NCI-H2171 treated with DMSO at 0.1 percent for 48 hours (cell line): ENCODE data around the gene CIT.
A peak's percentile ranks its signal among the peaks of the same experiment; 100 is the strongest.

Source experiments
- DNase-seq: peaks from one replicate; lab custom pipeline; 2025; lab: John Stamatoyannopoulos, UW

The CIT gene

DNA sequence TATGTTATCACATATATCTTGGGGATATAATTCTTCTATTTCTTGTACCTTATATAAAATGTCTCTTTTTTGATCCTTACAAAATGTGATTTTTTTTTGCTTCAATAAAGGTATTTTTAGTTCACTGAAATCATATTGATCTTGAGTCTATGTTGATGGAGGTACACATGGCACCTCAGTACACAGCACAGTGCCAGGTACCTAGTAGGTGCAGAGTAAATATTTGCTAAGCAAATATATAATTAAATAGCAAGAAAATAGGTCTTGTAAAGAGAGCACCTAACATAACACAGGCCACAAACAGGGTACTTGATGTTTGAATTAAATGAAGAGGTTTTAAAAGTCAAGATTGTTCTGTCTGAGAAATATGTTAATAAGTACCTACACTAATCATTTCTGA lies 69.7 kb downstream of the CIT start:
- DNase-seq, result no peak

DNA sequence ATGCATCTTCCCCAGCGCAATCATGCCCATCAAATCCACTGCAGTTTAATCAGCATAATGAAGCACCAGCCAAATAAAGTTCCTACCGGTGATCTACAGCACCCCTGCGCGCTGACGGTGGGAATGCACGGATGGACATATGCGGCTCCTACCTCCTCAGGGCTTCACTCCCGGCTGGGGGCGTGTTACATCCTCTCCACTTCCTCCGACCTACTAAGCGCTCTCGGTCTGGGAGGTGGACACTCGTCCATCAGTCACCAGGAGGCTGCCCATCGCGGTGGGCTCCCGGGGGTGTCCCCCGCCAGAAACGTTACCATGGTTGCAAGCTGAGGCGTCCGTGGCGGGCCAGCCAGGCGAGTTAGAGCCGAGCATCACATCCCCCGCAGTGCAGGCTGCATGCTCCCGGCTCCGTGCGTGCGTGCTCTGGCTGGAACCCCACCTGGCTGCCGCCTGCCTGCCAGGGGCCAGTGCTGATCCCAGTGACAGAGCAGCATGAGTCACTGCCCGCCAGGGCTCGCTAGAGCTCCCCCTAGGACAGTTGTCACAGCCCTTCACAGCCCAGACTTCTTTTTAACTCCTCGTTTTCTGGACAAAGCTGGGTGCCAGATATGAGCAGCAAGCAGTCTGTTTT lies 73.0 kb downstream of the CIT start:
- DNase-seq, result peak; percentile 71

DNA sequence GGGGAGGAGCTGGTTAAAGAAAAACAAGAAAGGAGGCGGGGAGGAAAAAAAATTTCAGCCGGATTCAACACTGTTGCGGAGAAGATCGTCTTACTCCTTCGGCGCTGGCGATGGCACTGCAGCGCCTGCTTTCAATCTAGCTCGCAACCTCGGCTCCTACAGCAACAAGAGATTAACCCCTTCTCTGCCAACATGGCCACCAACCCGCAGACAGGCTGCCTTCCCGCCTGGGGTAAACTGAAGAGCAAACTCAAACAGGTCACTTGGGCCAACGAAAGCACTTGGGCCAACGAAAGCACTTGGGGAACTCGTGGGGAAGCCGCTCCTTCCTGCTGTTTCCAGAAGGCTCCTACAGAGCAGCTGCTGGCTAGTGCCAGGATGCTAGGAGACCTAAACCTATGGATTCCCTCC lies 73.7 kb downstream of the CIT start:
- no peak for DNase-seq

DNA sequence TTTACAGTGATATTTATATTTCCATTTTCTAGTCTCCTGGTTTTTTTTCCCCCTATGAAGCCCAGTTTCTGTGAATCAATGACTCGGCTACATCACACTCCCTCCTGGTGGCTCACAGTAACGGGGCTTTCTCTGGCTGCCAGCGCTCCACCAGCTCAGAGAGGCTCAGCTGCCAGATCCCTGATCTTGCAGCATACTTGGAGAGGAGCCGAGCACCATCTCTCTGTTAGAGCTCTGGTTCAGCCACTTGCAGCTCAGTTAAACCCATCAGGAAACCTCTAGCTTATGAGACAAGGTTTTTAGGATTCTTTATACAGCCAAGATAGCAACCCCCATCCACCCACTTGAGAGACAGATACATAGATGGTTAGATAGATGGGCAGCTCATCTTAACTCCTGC lies 74.6 kb downstream of the CIT start:
- DNase-seq, result no peak

DNA sequence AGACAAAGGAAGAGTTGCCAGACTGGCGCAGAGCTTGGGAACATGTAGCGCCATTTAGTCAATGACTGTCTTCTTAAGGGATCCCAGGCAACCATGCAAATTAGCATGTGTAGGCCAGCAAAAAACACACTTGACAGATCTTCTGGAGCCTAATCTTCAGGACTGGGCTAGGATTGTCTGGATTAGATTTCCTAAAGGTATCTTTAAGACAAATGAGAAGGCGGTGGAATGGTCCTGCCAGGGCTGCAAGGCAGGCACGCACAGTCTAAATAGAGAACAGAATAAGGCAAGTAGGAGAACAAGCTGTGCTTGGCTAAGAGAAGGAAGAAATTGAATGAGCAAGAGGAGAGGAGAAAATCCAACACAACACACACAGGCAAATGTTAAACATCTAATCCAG lies 80.0 kb downstream of the CIT start:
- DNase-seq, result no peak

DNA sequence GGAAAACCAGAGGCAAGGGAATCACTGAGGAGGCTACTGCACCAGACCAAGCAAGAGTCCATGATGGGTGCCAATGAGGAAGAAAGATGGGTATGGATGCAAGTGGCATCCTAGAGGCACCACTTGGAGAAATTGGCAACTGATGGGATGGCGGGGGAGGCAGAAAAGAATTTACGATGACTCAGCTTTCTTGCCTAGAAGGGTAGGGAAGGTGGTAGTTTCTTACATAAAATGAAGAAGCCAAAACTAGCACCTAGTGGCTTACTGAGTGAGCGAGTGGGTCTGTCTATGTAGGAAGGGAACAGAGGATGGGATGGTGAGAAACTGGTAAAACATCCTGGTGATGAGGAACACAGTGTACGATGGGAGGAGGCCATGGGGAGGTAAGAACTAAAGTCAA lies 80.8 kb downstream of the CIT start:
- DNase-seq, result no peak

DNA sequence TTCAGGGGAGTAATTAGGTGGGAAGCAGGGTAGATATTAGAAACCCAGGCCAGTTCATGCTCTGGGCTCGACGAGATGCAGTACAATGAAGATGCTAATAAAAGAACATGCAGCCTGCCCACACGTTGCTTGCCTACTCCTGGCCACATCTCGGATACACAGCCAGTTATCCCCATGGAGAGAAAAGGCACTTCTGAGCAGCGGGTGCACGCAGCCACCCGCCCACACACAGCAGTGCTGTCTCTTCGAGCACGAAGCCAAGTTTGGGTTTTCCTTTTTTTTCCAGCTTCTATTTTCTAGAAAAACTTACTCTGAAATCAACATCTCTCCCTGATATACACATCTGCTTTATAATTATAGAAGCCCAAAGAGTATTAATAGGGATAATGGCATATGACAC lies 85.7 kb downstream of the CIT start:
- DNase-seq, result no peak

DNA sequence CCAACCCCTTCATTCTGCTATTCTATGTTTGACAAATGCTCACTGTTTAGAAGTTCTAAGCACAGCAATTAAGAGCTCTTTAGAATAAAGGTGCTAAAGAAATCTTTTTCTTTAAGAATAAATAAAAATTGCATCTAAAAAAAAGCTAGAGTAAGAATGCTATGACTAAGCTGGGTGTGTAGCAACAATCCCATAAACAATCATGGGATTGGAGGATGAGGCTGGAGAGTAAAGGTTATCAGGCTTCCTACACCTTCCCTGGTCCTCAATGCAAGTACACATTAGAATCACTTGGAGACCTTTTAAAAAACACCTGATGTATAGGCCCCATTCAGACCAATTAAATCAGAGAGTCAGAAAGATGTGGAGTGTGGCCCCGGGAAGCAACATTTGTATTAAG lies 88.3 kb downstream of the CIT start:
- DNase-seq, result no peak

DNA sequence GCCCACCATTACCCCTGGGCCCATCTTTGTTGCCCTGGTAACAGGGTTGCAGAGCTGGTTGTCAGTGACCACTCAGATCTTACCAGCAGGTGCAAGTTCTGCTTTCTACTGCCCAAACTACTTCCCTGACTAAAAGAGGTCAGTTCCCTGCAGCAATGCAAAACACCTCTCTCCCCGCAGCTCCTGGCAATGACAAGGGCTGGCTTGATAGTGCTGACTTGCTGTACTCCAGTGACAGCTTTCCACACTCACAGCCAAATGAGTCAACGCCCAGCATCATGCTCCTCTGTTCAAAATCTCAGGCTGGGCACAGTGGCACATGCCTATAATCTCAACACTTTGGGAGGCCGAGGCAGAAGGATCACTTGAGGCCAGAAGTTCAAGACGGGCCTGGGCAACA lies 90.6 kb downstream of the CIT start:
- no peak for DNase-seq

DNA sequence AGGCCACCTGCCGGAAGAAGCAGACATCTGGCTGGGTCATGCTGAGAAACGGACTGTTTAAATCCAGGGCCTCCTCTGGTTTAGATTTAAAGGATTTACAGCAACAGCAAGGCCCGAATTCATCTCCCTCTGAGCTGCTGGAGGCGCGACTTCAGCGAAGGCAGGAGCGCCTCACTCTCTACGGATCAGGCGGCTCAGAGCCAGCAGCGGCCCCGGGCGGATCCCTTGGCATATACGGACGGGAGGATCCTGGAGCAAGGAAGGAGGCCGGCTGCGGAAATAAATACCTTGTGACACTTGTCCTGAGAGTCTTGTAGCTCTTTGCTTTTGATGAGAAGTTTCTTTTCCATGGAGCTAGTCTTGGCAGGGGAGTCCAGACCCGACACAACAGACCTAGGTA lies 92.4 kb downstream of the CIT start:
- DNase-seq, result no peak

DNA sequence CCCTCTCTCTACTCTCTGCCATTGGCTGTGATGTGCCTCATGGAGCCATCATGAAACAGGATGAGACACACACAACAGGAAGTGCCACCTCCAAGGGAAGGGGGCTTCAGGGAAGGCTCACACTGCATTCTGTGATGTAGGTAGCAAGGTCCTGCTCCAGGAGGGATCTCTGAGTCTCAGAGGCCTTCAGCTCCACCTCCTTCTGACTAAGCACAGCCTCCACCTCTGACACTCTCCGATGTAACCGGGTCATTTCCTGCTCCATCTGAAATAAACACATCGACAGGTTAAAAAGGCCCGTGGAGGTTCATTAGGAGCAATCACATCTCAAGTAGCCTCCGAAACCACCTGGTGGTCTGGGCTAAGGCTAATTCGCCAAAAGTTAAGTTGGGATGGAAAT lies 93.3 kb downstream of the CIT start:
- DNase-seq, result no peak

DNA sequence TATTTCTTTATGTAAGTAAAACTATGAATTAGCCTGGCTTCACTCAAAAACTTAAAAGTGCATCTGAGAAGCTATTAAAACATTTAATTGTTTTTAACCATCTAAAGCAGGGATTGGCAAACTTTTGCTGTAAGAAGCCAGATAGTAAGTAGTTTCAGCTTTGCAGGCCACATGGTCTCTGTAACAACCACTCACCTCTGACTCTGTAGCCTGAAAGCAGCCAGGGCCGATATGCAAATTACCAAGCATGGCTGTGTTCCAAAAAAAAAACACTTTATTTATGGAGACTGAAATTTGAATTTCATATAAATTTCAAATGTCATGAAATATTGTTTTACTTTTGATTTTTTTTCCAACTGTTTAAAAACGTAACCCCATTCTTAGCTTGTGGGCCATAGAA lies 95.3 kb downstream of the CIT start:
- no peak for DNase-seq

DNA sequence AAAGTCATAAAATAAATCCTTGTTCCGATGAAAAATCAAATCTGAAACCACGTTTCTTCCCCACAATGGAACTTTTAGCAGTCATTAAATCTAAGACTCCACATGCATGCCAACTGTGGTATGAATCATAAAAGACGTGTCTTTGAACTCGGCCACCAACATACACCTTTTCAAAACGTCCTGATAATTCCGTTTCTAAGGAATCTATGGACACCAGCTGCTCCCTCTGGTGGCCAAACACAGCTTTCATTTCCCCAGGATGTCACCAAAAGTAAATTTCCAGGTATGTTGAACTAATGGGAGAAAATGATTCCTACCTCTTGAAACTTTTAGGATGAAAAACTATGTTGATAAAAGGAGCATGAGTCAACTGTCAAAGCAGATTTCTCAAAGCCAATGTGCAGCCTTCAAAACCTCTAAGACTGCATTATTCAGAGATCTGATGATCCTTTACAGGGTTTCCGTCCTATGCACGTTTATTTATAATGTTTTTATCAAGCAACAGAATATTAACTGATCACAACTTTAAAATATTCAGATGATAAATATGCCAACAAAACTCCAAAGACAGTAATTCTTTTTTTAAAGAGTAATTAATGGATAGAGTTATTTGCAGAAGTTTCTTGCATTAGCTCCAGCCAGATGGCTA lies 96.2 kb downstream of the CIT start:
- DNase-seq, result peak; percentile 32

DNA sequence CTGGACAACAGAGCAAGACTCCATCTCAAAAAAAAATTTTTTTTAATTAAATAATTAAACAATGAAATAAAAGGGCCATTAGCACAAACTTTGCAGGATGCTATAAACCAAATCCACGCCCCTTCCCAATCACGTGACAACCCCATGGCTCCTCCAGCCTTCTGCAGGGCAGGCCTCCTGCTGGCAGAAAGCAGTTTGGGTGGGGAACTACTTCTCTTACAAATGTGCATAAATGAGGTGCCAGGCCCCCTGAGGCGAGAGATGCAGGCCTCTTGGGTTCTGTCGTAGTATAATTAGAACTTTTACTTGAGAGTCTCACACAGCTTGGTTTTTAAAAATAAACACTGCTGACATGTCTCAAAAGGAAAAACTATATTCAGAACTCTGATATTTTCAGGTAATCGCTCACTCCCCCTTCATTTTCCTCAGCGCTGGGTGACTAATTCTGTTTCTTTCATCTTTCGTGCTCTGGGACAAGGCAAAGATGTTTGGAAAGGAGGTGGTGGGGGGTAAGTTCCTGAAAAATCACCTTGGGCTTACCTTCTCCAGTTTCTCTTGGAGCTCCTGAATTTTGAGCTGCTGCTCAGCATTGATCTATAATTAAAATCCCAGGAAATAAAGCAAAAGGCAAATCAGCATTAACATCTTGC lies 101.7 kb downstream of the CIT start:
- no peak for DNase-seq

DNA sequence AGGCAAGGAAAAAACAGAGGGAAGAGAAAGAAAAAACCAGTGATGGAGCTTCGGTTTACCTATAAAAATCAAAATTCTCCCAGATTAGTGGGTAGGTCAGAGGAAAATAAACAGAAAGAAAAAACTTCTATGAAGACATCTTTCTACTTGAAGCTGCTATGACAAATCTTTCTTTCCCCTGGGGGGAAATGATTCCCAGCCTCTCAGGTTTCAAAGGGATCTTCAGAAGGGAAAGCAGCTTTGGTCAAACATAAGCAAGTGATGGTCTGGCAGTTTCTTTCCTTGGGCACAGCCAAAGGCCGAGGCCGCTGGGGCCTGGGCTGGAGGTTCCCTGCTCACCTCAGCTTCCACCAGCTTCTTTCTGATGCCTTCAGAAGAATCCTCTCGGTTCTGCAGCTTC lies 104.7 kb downstream of the CIT start:
- DNase-seq, result no peak

DNA sequence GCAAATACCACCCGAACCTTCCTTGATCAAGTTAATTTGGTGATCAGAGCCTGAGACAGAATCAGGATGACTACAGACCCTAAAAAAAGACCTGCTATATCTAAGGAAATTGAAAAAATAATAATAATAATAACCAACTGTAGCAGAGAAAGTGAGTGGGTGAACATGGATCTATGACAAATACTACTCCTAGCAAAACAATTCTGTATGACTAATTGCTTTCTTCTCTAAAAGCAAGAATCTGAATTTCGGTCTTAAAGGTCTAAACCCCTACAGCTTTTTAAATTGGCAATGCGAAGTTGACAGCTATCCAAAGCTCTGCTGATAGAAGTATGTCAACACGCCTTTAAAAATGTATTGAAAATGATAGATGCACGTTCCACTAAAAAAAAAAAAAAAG lies 107.0 kb downstream of the CIT start:
- DNase-seq, result no peak

DNA sequence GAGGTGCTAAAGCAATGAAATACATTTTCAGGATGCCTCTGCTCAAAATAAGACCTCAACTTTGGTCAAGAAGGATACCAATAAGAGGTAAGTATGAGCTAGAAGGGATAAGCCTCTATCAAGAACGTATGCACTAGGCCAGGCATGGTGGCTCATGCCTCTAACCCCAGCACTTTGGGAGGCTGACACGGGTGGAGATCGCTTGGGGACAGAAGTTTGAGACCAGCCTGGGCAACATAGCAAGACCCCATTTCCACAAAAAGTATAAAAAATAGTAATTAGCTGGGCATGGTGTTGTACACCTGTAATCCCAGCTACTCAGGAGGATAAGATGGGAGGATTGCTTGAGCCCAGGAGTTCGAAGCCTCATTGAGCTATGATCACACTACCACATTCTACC lies 114.5 kb downstream of the CIT start:
- DNase-seq, result no peak

DNA sequence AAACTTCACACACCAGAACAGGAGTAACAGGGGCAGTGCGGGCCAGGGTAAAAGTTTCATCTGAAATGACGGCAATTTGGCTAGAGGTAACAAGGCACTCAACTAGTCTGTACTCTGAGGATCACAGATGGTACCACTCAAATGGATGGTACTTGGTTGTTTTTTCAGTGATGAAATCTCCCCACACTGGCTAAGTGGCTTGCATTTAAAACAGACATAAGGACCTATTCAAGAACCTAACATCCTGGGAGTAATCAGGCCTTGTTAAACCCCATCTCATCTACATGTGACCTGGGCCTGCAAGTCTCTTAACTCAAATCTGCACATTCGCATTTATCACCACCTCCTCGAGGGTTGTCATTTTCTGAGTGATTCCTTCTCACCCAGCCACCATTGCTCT lies 118.4 kb downstream of the CIT start:
- no peak for DNase-seq

DNA sequence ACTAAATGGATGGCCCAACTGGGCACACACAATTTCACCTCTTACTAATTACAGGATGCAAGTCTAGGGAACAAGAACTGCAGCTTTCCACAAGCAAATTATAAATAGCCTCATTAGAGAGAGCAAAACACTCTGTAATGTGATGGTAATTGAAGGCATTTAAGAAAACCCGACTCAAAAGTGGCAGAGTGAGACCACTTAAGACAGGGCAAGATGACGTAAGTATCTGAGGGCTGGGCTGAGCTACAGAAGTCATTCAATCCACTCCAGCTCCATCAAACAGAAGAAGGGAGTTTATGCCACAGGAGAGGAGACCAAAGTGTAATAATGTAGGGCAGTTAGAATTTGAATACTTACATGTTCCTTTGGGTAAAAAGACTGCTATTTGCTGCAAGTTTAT lies 118.9 kb downstream of the CIT start:
- no peak for DNase-seq

DNA sequence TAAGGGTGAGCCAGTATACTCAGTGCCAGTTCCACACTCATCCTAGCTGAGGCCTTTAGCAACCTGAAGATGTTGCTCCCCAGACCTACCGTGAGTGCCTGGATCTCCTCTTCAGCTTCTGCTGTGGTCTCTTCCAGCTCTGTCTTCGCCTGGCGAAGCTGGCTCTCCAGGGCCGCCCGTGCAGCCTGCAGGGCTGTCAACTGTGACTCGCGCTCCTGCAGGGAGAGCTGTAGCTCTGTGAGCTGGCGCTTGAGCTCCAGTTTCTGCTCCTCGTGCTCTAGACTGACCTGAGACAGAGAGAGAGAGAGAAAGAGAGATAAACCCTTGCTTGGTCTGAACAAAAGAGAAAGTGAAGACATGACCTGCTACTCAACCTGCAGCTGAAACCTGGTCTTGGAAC lies 125.2 kb downstream of the CIT start:
- DNase-seq, result no peak

DNA sequence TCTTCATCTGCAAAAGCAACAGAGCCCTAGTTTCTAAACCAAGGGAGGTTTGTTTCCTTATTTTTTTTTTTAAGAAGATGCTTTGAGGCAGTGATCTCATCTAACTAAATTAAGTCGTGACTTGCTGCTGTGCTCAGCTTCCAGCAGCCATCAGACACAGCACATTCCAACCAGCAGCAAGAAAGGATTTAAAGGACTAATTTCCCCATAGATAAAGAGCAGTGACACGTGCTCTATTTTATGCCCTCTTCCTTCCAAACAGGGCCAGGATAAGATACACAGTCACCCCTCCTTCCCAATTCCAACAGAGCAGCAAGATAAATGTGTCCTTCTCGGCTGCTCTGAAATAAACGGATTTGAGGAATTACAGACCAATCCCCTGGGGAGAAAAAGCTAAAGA lies 127.5 kb downstream of the CIT start:
- DNase-seq, result no peak

DNA sequence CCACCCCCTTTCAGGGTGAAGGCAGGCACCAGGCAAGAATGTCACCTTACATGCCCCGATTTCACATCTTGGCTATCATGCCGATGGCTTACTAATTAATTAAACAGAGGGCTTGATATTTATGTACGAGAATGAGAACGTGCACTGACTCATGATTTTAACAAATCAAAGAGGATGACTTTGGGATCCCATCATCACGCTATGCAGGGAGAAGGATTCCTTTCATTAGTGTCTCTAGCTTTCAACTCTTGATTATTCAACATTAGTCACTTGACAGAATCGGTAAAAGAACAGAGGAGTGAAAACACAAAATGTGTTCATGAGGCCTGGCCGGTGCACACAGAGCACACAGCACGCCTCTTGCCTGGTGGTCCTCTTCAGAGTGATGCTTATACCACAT lies 128.6 kb downstream of the CIT start:
- DNase-seq, result no peak

DNA sequence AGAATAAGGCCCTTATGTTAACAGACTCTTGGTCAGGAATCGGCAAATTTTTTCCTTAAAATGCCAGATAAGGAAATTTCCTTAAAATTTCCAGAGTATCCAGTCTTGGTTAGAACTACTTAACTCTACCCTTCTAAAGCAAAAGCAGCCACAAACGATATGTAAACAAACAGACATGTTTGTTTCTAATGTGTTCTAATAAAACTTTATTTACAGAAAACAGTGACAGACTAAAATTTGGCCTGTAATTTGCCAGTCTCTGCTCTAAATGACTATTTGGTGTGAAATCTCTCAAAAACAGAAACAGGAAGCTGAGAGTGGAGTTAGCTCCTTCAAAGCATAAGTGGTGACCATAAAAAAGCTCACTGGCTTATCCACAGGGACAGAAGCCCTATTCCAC lies 131.0 kb downstream of the CIT start:
- DNase-seq, result no peak
